ENCODE data around the gene COMMD4.

COMMD4 gene

DNA sequence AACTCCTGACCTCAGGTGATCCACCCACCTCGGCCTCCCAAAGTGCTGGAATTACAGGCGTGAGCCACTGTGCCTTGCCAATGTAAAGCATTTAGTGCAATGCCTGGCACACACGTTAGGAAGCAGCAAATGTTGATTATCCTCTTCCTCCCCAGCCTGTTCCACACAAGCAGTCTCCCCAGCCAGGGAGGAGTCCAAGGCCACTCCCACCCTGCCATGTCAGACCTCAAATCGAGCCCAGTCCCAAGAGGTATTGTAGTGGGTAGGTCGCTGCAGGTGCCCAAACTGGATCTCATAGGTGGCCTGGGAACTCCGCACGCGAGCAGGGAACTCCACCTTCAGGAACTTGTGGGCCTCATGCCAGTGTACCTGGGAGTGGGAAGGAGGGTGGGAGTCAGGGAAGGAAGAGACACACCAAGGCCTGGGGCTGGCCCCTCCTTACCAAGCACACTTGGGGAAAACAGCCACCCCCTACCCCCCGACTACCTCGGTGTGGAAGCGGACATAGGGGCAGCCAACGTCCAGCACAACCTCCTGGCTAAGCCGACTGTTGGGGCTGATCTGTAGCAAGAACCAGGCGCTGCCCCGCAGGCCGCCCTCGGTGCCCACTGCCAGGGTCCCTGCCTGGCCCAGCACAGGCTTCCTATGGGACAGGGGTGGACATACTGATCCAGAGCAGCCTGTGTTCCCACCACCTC lies 22.3 kb downstream of the COMMD4 start:
- no peak for DNase-seq (ENCODE audit: low read depth)

DNA sequence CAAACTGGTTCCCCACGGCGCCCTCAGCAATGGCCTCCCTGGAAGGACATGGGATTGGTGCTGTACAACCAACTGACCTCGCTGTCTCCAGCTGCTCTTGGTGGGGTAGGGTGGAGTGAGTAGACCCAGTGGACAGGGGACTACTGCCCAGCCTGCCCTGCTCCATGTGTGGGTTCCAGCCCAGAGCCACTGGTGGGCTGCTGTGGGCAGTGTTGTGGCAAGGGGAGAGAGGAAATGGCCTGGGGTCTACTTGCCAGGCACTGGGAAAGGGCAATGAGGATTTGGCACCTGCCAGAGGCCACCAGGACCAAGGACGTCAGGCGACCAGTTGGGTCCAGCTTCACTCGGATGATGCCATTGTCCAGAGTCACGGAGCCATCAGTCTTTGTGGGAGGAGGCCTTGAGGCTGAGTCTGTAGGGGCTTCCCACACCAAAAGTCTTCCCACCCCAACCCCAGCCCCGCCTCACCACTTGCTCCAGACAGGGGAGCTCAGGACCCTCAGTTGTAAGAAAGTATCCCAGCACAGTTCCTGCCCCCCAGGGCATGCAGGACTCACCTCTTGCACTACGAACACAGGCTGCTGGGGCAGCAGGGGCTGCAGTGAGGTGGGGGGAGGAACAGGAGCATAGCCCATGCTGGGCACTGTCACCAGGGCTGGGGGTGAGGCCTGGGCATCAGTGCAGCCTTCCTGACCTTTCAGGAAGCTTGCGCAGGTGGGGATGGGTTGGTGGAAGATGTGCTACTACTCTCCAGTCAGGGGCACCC lies 23.1 kb downstream of the COMMD4 start:
- no peak for DNase-seq (ENCODE audit: low read depth)

DNA sequence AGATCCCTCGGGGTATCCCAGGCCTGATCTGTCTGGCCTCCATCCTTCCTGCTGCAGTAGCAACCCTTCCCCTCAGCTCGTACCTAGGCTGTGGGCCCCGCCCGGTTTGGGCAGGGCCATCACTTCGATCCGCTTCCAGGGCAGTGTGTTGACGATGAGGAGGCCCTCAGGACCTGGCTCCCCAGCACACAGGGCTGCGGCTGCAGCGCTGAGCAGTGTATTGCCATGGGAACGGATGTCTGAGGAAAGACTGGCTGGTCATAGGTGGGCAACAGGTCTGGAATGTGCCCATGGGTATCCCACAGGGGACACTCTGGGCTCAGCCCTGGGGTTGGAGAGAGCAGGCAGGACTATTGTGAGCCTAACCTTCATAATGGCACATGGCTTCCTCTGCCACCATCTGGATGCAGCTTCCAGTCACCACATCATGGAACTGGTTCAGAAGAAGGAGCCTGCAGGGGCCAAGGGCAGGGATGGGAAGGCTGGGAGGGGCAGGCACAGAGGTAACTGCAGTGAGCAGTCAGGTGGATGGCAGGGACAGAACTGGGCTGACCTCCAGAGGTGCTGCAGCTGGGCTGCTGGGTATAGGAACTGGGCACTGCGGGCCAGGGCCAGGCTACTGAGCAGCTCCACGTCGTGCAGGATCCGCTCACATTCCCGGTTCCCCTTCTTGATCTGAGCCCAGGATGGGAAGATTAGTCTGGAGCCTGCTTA lies 23.8 kb downstream of the COMMD4 start:
- no peak for DNase-seq (ENCODE audit: low read depth)

DNA sequence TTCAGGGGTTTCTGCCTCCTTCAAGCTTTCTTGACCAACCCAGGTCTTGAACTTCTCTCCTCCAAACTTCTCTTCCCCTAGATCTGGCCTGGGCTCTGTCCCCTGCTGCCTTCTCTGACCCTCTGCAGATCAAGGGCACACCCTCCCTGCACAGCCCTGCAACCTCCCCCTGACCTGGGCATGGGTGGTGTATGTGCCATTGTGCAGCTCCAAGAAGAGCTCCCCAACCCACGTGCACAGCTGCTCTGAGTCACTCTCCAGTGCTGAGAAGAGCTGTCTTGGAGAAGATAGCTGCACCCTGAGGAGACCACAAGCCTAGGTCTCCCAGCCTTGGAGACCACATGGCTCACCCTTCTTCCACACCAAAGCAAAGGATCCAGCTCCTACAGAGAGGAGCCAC lies 24.5 kb downstream of the COMMD4 start:
- DNase-seq (ENCODE audit: low read depth) = no peak

DNA sequence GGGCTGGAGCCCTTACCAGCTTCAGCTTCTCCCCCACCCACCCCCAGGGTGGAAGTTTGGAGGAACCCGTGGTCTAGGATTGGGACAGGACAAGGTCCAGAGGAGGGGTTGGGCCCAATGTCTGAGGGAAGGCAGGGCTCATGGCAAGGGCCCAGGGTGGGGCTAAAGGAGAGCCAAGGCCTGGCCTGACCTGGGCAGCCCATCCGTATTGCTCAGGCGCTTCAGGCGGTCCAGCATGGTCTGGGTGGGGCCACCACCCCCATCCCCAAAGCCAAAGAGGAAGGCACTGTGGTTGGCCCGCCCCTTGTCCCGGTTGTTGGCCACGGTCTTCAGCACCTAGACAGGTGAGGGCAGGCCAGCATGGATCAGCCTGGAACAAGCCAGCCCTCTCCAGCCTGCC lies 25.0 kb downstream of the COMMD4 start:
- DNase-seq (ENCODE audit: low read depth) = no peak

DNA sequence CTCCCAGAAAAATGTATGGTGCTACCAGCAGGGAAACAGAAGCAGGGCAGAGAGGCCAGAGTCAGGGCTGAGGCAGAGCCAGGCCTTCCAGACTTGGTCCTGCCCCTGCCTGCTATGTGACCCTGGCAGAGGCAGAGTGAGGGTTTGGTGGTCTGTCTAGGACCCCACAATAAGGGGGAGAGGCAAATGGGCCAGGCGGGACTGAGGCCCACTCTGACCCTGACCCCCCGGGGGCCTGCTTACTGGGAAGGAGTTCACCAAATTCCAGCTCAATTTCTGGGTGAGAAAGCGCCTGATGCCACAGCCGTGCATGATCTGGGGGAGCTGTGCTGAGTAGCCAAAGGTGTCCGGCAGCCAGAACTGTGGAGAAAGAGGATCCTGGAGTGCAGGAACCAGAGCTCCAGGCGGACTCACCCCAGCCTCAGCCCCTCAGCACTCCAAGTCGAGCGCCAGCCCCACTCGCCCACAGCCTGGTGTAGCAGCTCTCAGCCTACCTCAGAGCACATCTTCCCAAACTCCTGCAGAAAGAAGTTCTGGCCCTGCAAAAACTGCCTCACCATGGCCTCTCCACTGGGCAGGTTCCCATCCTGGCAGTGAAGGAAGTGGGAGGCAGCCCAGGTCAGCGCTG lies 25.6 kb downstream of the COMMD4 start:
- no peak for DNase-seq (ENCODE audit: low read depth)

DNA sequence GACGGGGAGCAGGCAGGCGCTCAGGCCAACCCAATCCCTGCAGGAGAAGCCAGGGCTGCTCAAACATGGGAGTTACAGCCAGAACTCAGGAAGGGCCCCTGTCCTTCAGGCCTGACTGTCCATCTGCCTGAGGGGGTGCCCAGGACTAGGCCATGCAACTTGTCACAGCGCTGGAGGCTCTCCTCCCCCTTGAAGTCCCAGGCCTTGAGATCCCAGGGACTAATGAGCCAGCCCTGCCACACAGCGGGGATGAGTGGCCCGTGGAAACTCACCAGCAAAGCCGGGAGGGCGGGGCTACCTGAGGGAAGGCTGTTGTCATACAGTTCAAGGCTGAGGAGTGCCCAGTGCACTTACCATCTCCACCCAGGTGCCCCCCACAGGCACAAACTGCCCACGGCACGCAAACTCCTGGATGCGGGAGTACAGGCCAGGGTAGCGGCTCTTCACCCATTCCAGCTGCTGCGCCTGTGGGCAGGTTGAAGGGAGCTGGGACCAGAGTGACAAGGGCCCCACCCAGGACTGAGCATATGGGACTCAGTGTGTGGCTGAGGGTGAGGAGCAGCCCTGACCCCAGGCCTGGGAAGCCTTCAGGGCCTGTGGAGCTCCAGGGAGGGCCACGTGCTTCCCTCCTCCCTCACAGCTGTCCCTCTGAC lies 26.3 kb downstream of the COMMD4 start:
- no peak for DNase-seq (ENCODE audit: low read depth)

DNA sequence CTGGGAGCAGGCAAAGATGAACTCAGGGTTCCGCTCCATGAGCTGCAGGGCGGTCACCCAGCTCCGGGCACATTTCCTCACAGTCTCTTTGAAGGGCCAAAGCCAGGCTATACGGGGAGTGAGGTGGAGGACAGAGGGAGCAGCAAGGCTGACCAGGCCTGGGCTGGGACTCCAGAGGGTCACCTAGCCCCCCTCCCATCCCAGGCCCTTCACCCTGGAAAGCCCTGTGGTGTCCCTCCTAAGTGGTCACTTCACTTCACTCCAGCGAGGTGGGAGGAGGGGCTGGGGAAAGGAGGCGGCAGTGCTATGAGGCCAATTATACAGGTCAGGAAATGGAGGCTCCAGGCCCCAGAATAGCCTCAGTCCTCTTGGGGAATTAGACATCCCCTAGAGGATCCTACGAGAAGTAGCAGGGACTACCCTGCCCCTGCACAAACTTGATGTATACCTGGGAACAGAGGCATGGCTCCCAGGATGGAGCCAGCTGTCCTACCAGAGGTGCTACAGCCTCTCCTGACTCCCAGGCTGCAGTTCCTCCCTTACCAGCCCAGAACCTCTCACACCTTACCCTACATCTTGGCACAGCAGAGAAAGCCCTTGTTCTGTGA lies 26.9 kb downstream of the COMMD4 start:
- no peak for DNase-seq (ENCODE audit: low read depth)

DNA sequence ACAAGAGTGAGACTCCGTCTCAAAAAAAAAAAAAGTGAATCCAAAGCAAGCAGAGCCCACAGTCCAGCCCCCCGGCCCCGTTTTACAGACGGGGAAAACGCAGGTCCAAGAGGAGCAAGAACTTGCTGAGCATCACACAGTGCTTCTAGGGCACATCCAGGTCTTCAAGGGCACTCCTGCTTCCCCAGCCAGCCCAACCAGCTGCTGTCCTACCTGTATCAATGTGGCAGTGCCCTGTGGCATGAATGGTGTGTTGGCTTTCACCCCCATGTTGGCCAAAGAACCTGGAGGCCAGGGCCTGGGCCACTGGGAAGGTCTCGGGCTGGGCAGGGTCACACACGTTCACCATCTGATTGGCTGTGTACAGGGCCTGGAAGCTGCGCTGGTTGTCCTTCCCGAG lies 27.9 kb downstream of the COMMD4 start:
- no peak for DNase-seq (ENCODE audit: low read depth)

DNA sequence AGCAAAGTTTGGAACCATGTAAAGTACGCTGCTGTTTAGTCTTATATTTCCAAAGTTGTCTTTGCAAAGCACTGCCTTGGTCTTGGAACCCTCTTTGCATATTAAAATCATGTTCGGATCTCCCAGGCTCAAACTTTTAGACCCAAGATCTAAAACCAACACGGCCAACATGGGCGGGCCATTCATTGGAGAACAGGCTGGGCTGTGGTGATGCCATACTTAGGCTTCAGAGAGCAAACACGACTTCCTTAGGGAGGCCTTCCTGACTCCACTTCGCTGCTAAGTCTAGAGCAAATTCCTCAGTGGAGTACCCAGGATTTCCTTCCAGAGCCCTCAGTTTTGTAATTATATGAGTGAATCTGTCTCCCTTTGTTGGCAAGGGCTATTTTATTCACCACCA lies 29.0 kb downstream of the COMMD4 start:
- no peak for DNase-seq (ENCODE audit: low read depth)

DNA sequence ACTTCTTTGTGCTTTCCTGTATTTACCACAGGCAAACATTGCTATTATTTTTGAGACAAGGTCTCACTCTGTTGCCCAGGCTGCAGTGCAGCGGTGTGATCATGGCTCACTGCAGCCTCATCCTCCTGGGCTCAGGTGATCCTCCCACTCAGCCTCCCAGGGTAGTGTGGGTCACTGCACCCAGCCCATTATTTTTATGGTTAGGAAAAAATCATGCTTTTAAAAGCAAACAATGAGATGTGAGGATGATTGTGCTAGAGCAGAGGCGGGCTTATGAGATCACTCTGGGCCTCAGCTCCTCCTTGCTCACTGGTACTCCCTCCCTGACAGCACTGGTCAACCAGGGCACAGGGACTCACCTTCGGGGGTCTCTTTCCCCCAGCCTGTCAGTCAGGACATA lies 30.3 kb downstream of the COMMD4 start:
- no peak for DNase-seq (ENCODE audit: low read depth)

DNA sequence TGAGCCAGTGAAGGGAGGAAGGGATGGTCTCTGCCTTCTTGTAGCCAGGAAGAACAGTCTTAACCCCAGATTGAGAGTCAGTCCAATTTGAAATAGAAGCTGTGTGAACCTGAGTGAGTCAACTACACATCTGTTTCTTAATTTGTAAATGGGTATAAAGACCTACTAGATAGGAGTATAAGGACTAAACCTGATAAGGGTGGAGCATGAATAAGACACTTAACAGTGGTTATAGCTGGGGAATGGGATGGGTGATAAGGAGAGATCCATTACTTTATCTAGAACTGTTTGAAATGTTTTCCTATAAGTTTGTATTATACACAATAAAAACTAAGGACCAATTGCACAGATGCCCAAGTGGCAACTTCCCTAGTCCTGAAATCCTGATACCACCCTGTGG lies 31.1 kb downstream of the COMMD4 start:
- no peak for DNase-seq (ENCODE audit: low read depth)

DNA sequence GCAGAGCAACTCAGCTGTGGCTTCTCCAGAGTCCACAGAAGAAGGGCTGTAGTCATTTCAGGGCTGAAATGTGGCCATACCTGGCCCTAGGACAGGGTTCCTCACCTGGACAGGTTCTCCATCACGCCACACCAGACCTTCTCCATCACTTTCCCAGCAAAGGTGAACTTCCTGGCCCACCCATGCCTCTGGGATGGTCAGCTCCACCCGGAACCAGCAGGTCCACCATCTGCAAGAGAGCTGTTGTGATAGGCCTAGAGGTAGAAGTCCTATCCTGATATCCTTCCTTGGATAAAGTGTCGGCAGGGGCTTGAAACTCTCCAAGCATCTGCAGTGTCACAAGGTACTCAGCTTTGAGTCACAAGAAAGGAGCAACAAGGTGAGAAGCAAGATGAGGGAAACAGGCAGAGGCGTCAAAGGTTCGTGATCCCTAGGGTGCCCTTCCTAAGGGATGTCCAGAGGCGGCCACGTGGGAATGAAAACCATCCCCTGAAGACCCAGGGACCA lies 31.6 kb downstream of the COMMD4 start:
- DNase-seq (ENCODE audit: low read depth) = no peak

DNA sequence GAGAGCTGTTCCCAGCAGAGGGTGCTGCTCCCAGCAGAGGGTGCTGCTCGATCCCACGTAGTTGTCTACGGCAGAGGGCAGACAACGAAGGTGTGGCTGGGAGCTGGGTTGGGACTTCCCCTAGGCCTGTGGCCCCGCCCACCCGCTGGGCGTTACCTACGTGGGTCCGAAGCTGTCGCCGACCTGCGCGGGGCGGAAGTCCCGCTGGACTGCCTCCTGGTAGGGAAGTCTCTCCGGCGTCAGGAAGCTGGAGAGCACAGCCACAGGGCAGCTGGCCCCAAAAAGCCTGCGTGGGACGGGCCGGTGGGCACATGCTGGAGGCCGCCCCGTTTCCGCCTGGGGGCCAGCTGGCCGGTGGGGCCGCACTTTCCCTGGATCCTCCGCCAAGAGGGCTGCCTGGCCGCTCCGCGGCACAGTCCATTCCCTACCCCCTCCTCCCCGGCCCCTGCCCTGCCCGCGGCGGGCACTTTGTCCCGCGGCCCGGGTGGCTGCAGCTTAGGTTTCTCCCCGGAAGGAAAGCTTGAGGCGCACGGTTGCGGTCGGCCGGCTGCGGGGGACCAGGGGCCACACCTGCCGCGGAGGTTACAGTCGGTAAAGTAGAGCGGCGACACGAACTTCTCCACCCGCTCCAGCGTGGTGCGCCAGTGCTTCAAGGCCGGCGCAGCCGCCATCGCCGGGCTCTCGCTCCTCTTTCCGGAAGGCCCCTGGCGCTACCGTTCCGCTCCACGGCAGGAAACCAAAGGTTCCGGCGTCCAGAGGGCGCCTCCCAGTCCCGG lies 32.2 kb downstream of the COMMD4 start, which contains the start of gene MAN2C1:
TSS of gene MAN2C1 (minus strand) at position 695 of the 776 bp plus-strand sequence. CDS start at position 671, 24 bp downstream.
- peak; percentile 89 for DNase-seq (ENCODE audit: low read depth)

DNA sequence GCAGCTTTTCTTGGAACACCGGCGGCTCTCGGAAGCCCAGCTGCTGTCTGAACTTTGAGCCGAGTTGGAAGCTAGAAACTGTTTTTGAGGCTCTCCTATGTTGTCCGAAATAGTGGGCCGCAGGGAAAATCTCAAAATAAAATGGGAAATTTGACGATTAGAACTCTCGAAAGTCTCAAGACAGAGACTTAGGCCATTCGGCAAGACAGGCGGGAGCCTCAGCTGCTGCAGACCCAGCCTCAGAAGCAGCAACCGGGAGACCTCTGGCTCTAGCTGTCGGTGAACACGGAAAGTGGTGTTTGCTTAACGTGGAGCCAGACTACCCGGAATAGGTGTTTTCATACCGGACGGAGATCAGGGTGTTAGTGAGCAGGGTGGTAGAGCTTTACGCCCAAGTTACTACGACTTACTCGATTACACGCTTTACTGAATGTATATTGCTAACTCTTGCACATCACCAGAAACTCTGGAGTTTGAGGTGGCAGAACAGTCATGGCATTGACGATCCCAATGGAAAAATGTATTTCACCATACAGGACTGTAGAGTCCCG lies 32.9 kb downstream of the COMMD4 start:
- no peak for DNase-seq (ENCODE audit: low read depth)

DNA sequence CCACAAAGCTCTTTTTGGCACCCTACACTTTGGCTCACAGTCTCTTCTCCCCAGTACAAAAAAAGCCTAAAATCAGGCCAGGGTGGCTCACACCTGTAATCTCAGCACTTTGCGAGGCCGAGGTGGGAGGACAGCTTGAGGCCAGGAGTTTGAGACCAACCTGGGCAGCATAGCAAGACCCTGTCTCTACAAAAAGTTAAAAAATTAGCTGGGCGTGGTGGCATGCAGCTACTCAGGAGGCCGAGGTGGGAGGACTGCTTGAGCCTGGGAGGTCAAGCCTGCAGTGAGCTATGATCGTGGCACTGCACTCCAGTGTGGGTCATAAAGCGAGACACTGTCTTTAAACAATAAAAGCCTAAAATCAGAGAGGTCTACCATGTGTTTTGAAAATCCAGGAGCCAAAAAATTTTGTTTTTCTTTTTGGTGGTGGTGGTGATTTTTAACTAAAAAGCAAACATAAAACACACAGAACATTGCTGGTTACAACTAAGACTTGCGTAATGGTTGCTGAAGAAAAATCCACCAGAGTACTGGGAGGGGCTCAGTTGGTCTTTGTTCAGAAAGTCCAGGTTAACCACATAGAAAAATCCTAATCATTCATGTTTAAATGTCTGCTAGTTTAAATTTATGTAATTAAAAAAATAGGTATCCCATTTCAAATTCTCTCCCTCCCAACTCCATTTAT lies 34.2 kb downstream of the COMMD4 start:
- no peak for DNase-seq (ENCODE audit: low read depth)

DNA sequence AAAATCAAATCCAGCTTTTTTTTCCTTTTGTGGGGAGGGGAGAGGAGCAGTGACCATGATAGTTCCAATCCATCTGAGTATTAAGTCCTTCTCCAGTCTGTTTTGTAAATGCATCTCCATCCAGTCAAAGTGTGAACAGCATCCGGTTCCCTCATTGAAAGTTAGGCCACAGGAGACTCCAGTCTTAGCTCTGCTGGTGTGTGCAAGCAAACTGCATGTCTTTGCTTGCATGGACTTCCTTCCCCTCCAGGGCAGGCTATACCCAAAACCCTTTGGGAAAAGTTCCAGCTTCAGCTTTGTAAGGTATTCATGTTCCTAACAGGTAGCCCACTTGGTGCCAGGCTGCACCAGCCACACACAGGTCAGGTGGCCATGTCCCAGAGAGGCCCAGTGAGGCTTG lies 35.6 kb downstream of the COMMD4 start:
- DNase-seq (ENCODE audit: low read depth) = no peak

DNA sequence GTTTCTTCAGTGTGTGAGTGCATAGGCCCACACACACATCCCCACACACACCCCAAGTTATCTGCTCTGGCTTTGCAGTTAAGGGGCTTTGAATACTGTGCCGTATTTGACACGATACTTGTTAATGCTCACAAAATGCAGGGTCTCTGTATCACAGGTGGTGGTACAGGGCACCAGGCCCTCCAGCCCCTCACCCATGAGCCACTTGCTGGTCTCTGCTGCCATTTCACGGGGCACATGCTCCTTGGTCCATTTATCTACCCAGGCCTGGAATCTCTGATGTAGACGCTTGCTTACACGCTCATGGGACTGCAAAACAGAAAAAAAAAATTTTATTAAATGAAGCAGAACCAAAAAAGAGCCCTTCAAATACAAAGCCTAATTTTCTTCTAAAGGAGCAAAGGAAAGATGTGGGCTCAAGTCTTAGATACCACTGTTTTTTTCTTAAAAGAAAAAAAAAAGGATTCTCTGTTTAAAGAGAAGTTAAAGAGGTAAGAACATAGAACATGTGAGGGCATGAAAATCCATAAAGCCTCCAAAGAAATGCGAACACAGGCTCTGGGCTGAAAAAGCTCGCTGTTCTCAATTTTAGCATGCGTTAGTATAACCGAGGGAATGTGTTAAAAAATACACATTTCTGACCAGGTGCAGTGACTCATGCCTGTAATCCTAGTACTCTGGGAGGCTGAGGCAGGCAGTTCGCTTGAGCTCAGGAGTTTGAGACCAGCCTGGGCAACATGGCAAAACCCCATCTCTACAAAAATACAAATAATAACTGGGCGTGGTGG lies 36.2 kb downstream of the COMMD4 start:
- no peak for DNase-seq (ENCODE audit: low read depth)

DNA sequence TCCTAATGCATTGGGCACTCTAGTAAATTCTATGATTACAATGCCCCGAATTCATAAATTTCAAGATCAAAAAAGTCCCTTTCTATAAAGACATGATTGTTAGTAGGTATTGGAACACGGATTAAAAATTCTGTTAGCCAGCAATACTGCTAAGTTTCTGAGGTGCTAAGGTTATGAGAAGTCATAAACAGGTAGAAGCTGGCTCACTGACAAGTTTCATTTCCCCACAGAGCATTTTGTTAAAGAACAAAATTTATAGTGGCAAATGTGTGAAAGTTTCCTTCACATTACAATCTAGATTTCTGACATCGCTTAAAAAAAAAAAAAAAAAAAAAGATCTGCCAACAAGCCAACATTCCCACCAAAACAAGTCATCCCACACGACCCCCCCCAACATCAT lies 44.9 kb downstream of the COMMD4 start:
- no peak for DNase-seq (ENCODE audit: low read depth)

All from activated T-cell treated with anti-CD3 and anti-CD28 coated beads for 24 hours (primary cell).